ENCODE measurements around the gene TBC1D10A. TPM values are rescaled to one million over a fixed set of nuclear protein-coding genes. Genes with fewer than 3 reads are reported as not detected.
A peak's percentile ranks its signal among the peaks of the same experiment; 100 is the strongest.

TBC1D10A gene
- total RNA-seq, 4 donors from 2014 or later, result 27.9 to 72.2 (median 45.7) TPM

GRCh38 chr22:30261134-30261533, 65.6 kb downstream of the TBC1D10A start:
- no peak for DNase-seq
- TF ChIP-seq POLR2A (IDR thresholded peaks at IDR 0.05) (no peak), POLR2AphosphoS5 (IDR thresholded peaks at IDR 0.05) (no peak), EP300 (IDR thresholded peaks at IDR 0.05; ENCODE audit: low read depth) (no peak), CTCF (IDR thresholded peaks at IDR 0.05) (no peak)
- no peak overlapping the region for H3K27ac ChIP-seq
- 87 to 100% methylated on average over 1 to 8 of the region's 8 CpGs for WGBS, 2 donors (ENCODE audit: low coverage in 1 of 2)
- H3K27me3 ChIP-seq, result no peaks in the 10 kb centered on the region
- no peaks in the 10 kb centered on the region for H3K9me3 ChIP-seq
- no peaks in the 10 kb centered on the region for H3K36me3 ChIP-seq
- no peak overlapping the region for H3K4me3 ChIP-seq
- intact Hi-C loops (cut with DNase I; ENCODE audit: low total_unique reads) (loop anchor here (5.0 to 10.0 kb wide), 2 partner anchors 94 to 226 kb away; partner anchors contain the start of genes CCDC157 and SF3A1), in situ Hi-C loops (cut with MboI; ENCODE audit: low pct_ligation_motif_present in 1 of 4, low pct_unique_long_range_greater_than_20kb in 1 of 4, low sequenced_read_pairs in 3 of 4) (loop anchor here in 3 of 4 donors (10.0 kb wide), 3 partner anchors 124 to 156 kb away; partner anchors contain the start of genes RNF215 (in 1 of the 3) and SEC14L2 (in 1 of the 3))
- peaks cover 2 to 25% (median 9%) of the 10 kb centered on the region in 4 donors for H3K4me1 ChIP-seq

- 81 to 83% methylated on average over 3 to 8 of the region's 8 CpGs for WGBS, 2 donors (ENCODE audit: low coverage in 1 of 2)
- intact Hi-C loops (cut with DNase I; ENCODE audit: low total_unique reads), result loop anchor here (5.0 to 10.0 kb wide), 2 partner anchors 94 to 227 kb away; partner anchors contain the start of genes CCDC157 and SF3A1
- DNase-seq, result no peak
- no peak for TF ChIP-seq EP300 (IDR thresholded peaks at IDR 0.05; ENCODE audit: low read depth)
- Histone ChIP-seq H3K27ac (no peak overlapping the region), H3K36me3 (no peaks in the 10 kb centered on the region), H3K9me3 (no peaks in the 10 kb centered on the region), H3K4me3 (no peak overlapping the region), H3K4me1 (peaks cover 3 to 30% (median 13%) of the 10 kb centered on the region in 4 donors), H3K27me3 (no peaks in the 10 kb centered on the region)
- in situ Hi-C loops (cut with MboI; ENCODE audit: low pct_ligation_motif_present in 1 of 4, low pct_unique_long_range_greater_than_20kb in 1 of 4, low sequenced_read_pairs in 3 of 4), result loop anchor here in 3 of 4 donors (10.0 kb wide), 3 partner anchors 124 to 156 kb away; partner anchors contain the start of genes RNF215 (in 1 of the 3) and SEC14L2 (in 1 of the 3)
These were observed 66.1 kb downstream of the TBC1D10A start for GRCh38 chr22:30260682-30261081.

GRCh38 chr22:30260276-30260675, 66.5 kb downstream of the TBC1D10A start:
- TF ChIP-seq POLR2AphosphoS5 (IDR thresholded peaks at IDR 0.05) (no peak), POLR2A (IDR thresholded peaks at IDR 0.05) (no peak), EP300 (IDR thresholded peaks at IDR 0.05; ENCODE audit: low read depth) (no peak), CTCF (IDR thresholded peaks at IDR 0.05) (no peak)
- intact Hi-C loops (cut with DNase I; ENCODE audit: low total_unique reads) (loop anchor here (5.0 to 10.0 kb wide), 2 partner anchors 95 to 227 kb away; partner anchors contain the start of genes CCDC157 and SF3A1), in situ Hi-C loops (cut with MboI; ENCODE audit: low pct_ligation_motif_present in 1 of 4, low pct_unique_long_range_greater_than_20kb in 1 of 4, low sequenced_read_pairs in 3 of 4) (loop anchor here in 3 of 4 donors (10.0 kb wide), 3 partner anchors 125 to 155 kb away; partner anchors contain the start of genes RNF215 (in 1 of the 3) and SEC14L2 (in 1 of the 3))
- 86% methylated on average over 8 of the region's 11 CpGs; no CpG with 5 or more reads in 1 of the 2 donors for WGBS, 2 donors (ENCODE audit: low coverage in 1 of 2)
- no peak for DNase-seq
- Histone ChIP-seq H3K4me3 (no peak overlapping the region), H3K36me3 (no peaks in the 10 kb centered on the region), H3K27me3 (no peaks in the 10 kb centered on the region), H3K27ac (no peak overlapping the region), H3K9me3 (no peaks in the 10 kb centered on the region), H3K4me1 (peaks cover 3 to 31% (median 13%) of the 10 kb centered on the region in 4 donors)

GRCh38 chr22:30254314-30254713, 72.4 kb downstream of the TBC1D10A start:
- in situ Hi-C loops (cut with MboI; ENCODE audit: low pct_ligation_motif_present in 1 of 4, low pct_unique_long_range_greater_than_20kb in 1 of 4, low sequenced_read_pairs in 3 of 4), result no loop called here
- WGBS, 2 donors (ENCODE audit: low coverage in 1 of 2), result 78% methylated on average over 6 of the region's 6 CpGs; no CpG with 5 or more reads in 1 of the 2 donors
- no peaks in the 10 kb centered on the region for H3K36me3 ChIP-seq
- intact Hi-C loops (cut with DNase I; ENCODE audit: low total_unique reads), result loop anchor here (5.0 kb wide), 1 partner anchor 142 kb away; no protein-coding TSS in a partner anchor
- H3K4me3 ChIP-seq, result no peak overlapping the region
- H3K9me3 ChIP-seq, result no peaks in the 10 kb centered on the region
- H3K27me3 ChIP-seq, result no peaks in the 10 kb centered on the region
- peaks cover 19 to 46% (median 33%) of the 10 kb centered on the region in 4 donors for H3K4me1 ChIP-seq
- no peak for DNase-seq
- peak overlapping the region in 3 of 4 donors; percentile 75 to 82 (median 79) for H3K27ac ChIP-seq
- no peak for TF ChIP-seq EP300 (IDR thresholded peaks at IDR 0.05; ENCODE audit: low read depth)
- TF ChIP-seq CTCF (IDR thresholded peaks at IDR 0.05), result no peak
- TF ChIP-seq POLR2A (IDR thresholded peaks at IDR 0.05), result no peak
- no peak for TF ChIP-seq POLR2AphosphoS5 (IDR thresholded peaks at IDR 0.05)
